HG03378 (cell line): ENCODE results near the gene PRR19.
"Not testable (repeated sequence)": the region's sequence is repeated elsewhere in the genome, so short reads cannot be mapped to it uniquely, and the experiment has no call there.

Experiments
- ATAC-seq: cut with Tn5 transposase; IDR thresholded peaks from one replicate; pipeline ENCODE4 v1.9.1; 2021; ENCODE audit warnings: mild to moderate bottlenecking, moderate library complexity; ENCODE audit not compliant: unreplicated experiment

PRR19 gene, protein sequence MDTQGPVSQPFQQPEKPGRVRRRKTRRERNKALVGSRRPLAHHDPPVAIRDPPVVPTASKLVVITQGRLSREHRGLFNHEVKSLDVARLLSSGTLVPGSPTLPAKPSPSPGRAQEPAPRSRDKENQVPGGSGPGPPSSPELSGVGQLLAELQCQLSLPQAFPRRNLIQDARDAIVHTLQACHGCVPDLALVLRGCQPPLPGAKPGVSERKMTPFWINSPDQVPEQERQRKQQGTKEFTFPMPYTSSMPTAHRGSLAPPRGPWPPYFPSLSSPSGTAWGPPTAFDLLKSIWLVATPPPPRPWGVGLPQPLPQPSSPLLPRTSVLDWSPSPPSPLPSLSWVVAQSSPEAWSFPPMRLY

DNA sequence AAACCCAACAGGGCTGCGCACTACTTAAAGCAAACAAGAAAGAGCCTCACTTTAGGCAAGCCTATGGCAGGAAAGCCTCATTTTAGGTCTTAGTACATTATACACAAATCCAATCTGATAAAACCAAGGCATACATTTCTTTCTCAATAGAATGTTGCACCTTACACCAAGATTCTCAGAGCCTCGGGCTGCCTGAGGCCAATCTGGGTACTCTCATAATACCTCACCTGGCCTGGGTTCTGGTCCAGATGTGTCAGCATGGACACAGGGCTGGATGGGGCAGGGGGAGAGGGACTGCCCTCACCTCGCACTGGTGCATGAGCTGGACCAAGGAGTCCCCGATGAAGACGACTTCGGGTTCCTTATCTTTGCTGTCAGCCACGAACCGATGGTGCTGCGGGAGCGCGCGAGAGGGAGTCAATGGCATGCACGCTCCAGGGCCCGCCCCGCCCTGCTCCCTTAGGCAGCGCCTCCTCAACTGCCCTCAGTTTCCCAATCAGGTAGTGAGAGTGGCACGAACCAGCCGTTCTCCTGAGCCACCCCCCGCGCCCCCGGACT, at the start of gene PRR19:
Gene PRR19 (plus strand): TSS at position 487 of the 558 bp plus-strand sequence. CDS start 7,453 bp downstream, outside the sequence.
- no peak for ATAC-seq

DNA sequence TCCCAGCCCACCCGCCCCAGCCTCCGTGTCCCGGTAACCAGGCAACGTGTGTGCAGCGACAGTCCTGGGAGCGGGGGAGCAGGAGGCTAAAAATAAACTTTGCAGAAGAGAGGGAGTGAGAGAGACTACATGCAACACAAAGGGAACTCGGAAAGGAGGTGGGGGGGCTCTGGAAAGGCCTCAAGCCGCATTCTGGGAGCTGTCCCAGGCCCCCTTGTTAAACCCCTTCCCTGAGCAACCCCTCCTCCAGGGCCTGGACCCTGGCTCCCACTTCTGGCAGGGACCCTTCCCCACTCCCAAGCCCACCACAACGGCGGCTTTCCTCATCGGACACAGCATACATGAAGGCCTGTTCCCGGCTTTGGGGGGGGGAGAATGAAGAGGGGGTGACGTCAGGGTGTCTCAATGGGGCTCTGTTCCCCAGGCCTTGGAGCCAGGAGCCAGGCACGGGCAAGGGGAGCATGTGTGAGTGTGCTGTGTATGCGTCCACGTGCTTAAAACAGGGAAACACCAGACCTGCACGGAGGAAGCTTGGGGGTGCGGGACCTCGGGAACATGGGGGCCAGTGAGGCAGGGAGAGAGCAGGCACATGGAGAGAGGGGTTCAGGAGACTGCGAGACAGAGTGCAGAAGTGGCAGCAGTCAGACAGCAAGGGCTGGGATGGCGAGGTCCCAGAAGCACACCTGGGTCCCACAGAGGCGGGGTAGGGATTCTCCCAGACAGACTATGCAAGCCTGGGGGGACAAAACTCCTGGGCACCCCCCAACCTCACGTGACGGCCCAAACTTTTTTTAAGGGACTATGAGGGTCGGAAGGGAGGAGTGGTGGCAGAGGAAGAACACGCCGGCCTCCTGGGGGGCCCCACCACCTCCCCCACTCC, 49.3 kb upstream of the PRR19 start:
- ATAC-seq: no peak

DNA sequence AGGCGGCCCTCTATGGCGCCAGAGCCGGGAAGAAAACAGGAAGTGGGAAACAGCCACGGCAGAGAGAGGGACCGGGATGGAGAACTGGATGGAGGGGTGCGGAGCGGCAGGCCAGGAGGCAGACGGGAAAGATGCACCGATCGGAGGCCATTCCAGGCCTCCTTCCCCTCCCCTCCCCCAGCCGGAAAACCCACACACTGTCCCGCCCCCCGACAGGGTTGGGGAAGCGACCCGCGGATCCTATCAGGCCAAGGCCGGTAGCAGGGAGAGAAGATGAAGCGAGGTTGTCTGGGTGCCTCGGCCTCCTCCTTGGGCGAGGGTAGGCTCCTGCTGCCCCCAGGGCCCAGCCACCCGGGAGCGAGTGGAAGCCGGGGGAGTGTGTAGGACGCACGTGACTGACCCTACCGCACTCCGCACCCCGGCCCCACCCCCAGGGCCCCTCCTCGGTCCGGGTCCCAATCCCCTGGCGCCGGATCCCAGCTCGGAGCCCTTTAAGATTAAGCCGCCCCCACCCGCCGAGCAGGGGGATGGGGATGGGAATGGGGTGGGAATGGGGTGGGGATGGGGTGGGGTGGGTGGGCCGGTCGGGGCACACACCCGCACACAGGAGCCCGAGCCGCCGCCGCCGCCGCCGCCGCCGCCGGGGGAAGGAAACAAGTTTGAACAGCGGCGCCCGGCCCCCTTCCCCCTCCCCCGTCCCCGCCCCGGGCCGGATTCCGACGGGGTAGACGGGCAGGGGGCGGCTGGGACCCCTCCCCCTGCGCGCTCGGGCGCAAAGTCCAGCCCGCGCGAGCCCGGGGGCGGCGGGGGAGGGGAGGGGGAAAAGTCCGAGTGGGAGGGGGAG, 48.5 kb upstream of the PRR19 start:
- ATAC-seq: no peak

DNA sequence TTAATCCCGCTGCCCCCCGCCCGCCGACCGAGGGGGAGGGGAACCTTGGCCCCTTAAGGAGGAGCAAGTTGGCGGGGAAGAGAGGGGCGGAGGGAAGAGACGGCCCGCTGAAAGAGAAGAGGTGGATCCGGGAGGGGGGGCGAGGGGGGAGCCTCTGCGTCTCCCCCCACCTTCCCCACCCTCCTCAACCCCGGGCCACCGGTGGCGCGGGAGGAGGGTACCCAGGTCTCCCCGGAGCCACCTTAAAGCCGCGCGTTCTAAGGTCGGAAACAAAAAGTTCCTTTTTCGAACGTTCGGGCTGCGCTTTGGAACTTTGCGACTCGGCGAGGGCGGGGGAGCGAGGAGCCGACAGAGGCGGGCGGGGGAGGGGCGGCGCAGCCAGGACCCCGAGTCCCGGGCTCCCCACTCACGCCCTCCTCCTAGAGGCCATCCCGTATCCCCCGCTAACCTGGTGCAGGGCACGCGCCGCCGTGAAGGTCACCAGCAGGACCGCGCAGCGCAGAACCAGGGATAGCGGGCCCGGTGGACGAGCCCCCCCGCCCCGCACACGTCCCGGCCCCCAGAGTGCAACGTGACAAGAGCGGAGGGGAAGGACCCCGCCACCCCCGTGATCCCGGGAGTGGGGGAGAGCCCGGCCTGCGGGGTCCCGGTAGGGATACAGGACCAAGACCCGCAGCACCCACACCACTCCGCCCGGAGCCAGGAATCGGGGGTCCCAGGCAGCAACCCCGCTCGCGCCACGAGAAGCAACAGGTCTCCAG, 47.7 kb upstream of the PRR19 start:
- ATAC-seq: no peak

DNA sequence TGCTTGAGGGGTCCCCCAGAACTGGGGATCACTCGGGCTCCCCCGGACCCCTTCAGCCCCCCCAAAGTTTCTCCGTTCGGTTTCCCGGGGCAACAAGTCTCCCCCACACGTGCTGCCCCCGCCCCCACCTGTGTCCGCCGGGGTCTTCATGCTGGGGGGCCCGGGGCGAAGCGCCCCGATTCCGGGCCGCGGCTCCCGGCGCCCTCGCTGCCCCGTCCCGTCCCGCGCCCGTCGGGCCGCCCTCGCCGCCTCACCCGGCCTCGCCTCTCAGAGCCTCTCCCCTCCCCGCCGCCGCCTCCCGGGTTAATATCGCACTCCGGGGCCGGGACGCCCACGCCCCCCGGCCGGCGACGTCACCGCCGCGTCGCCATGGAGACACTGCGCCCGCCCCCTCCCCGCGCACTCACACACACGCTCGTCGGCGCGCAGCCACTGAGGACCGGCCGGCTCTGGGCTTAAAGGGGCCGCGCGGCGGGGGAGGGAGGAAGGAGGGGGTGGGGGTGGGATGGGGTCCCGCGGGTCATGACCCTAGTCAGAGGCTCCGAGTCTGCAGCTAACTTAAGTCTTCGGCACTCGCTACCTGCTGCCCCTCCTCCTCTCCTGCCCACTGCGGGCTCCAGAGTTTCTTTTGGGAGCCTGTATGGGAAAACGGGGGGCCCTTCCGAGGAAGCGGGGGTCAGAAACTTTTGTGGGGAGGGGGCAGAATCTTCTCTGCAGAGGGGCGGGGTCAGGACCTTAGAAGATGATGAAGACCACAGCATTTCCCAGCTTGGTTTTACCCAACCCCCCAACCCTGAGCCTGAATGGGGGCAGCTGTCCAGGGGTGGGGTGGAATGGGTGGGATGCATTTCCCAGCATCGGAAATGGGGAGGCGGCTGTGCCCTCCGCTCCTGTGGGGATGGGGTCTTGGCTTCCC, 46.8 kb upstream of the PRR19 start, which contains the start of gene ERF:
Gene ERF (minus strand): TSS at position 279 of the 916 bp plus-strand sequence. CDS start 129 bp downstream, at position 150.
- ATAC-seq: no peak

DNA sequence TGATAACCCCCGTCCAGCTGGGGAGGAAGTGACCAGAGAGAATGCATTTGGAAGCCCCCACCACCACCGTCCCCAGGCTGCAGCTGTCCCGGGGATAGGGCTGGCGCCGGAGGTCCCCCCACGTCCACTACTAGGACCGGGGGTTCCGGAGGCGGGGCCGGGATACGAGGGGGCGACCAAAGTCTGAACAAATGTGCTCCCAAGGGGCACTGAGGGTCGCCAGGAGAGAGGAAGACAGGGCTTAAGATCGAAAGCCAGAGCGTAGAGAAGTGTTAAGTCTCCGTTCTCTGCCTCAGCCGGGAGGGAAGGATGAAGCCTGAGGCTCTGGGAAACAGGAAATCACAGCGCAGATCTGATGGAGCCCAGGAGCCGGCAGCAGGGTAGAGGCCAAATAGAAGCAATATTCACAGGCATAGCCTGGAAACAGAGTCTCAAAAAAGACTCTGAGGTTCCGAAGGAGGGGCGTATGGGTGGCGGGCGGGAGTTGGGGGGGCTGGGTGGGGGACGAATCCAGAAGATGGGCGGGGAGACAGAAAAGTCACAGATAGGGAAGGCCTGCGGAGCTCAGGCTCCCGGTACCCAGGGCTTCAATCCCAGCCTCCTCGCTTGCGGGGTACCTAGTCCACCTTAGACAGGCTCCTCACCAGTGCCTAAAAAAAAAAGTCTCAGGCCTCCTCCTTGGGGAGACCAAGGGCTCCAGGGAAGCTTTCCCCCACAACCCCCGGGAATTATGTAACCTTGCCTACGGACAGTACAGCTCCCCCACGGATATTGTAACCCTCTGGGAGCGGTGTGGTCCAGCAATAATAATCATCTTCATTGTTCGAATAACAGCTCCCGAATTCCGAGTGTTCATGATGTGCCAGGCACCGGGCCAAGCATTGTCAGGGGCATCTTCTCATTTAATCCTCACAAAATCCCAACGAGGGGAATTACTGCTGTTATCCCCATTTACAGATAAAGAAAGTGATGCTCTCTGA, 45.9 kb upstream of the PRR19 start:
- ATAC-seq: no peak

DNA sequence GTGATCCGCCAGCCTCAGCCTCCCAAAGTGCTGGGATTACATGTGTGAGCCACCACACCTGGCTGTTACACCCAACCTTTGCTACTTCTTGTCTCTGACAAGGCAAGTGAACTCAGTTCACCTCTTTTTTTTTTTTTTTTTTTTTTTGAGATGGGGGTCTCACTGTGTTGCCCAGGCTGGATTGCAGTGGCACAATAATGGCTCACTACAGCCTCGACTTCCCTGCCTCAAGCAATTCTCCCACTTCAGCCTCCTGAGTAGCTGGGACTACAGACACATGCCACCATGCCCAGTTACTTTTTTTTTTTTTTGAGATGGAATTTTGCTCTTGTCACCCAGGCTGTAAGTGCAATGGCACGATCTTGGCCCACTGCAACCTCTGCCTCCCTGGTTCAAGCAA, 44.1 kb upstream of the PRR19 start:
- ATAC-seq: not testable (repeated sequence)

DNA sequence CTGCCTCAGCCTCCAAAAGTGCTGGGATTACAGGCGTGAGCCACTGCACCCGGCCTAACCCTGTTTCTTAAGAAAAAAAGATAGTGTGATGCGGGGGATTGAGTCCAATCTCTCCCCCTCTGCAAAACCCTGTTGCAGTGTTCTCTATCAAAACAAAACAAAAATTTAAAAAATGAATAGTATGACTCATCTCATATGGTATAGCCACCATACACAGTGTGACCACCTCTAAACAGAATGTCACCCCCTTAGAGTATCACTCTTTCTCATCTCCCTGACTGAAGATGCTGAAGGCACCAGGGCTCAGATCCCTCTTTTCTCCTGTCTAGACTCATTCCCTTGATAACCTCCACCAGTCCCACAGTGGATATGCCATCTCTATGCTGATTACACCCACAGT, 40.2 kb upstream of the PRR19 start:
- no peak for ATAC-seq

DNA sequence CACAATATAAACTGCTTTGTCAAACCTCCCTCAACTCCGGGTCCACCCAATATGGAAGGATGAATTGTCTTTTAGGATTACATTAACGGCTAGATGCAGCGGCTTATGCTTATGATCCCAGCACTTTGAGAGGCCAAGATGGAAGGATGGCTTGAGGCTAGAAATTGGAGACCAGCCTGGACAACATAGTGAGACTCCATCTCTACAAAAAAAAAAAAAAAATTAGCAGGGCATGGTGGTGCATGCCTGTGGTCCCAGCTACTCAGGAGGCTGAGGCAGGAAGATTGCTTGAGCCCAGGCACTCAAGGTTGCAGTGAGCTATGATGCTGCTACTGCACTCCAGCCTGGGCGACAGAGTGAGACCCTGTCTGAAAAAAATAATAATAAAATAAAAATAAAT, 35.8 kb upstream of the PRR19 start:
- not testable (repeated sequence) for ATAC-seq

DNA sequence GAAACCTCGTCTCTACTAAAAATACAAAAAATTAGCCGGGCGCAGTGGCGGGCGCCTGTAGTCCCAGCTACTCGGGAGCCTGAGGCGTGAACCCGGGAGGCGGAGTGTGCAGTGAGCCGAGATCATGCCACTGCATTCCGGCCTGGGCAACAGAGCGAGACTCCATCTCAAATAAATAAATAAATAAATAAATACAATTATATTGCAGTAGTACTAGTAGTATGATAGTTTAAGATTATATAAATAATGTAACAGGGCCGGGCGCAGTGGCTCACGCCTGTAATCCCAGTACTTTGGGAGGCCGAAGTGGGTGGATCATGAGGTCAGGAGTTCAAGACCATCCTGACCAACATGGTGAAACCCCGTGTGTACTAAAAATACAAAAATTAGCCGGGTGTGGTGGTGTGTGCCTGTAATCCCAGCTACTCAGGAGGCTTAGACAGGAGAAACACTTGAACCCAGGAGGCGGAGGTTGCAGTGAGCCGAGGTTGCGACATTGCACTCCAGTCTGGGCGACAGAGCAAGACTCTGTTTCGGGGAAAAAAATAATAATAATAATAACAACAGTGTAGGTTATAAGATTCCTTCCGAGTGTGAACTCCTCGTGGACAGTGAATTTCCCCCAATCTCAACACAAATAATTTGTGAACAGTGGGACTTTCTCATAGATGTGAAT, 34.9 kb upstream of the PRR19 start:
- not testable (repeated sequence) for ATAC-seq

DNA sequence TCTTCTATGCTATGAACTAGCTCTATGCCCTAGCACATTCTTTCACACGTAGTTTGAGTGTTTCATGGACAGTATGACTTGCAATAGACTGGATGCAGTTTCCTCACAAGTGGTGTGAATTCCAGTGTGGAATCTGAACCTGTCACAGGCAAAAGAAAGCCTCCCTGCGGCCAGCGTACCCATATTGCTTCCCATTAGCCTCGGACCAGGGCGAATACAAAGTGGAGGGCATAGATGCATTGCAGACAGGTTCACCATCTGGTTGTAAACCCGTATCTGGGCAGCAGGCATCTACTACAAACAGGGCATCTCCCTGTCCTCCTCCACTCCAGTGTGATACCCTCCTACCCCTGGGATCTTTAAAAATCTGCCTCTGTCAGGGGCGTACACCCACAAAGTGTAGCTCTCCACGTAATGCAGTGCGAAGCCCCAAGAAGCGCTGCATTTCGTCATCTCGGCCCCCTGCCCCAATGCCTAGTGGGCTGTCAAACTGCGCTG, 34.2 kb upstream of the PRR19 start:
- no peak for ATAC-seq

DNA sequence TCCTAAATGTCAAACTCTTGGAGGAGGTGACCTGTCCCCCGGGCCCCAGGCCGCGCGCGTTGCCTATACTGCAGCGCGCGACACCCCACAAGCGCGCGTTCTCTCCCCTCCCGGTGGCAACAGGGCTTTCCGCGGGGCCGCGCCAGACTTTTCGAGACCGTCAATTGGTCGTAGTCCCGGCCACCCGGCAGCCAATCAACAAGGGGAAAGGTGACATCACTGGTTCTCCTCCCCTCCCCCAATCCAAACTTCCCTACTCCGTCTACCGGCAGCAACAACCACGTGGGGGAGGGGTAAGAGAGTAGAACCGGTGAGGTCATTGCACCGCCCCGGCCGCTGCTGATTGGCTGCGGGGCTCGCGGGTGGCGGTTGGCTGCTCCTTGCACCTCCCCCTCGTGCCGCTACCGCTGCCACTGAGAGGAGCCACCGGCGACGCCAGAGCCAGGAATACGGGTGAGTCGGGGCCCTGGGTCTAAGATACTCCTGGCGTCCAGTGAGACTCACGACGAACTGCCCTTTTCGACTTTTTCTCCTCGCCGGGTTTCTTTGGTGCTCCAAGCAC, 33.7 kb upstream of the PRR19 start:
- peak; percentile 44 for ATAC-seq

DNA sequence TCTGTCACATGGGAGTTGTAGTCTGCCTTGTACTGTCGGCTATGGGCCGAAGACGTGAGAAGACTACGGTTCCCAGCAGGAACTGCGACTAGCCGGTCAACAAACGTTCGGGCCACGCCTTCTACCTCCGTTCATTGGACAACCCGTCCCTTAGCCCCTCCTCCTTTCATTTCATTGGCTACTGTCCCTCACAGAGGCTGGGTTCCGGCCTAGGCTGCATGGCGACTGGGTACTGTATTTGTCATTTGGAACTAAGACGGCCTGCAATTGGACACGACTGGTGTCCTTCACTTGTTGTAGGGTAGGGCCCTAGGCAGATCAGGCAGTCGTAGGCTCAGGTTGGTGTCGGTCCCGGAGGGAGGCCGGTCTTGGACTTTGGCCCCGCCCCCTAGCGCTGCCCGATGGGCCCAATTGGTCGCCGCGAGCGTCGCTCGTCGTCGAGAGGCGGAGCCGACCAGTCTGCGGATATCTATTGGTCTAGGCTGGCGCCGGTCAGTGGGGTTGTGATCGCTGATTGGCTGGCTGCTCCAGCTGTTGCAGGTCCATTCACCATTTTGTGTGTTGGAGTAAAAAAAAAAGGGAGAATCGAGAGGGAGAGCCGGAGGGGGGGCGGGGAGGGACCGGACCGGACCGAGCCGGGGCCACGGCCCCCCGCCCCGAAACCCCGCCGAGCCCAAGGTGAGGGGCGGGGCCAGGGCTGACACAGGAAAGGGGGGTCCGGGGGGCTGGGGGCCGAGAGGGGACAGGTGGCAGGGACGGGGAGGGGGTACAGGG, 33.0 kb upstream of the PRR19 start, which contains the start of gene CIC:
Gene CIC (plus strand): TSS at position 549 of the 774 bp plus-strand sequence. CDS start 2,532 bp downstream, outside the sequence.
- ATAC-seq: peak; percentile 66

DNA sequence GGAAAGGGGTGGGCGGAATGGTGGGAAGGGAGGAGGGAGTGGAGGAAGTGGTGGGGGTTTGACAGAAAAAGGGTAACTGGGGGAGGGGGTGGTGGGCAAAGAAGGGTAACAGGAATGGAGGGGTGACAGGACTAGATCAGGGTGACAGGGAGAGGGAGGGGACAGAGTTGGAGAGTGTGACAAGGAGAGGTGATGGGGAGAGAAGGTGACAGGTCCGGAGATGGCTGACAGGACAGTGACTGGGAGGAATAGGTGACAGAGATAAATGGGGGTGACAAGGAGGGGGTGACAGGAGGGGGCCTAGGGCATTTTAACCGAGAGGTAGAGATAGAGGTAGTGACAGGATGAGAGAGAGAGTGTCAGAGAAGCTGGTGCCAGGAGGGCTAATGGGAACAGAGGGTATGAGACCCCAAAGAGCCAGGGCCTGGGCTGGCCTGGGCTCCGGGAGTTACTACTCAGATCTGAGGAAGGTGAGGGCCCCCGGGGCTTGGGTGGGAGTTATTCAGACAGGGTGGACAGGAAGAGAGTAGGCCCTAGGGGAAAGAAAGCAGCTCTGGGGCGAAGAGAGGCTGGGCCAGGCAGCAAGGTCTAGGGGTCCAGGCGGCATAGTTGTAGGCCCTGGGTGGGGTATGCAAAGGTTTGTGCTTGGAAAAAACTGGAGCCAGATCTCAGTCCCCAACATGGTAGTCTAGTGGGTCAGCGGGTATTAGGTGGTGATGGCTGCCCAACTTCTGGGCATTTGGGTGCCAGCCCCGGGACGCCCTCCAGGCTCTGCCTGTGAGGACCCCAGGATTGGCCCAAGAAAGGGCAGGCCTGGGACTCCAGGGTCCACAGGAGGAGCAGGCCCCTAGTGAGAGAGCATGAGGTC, 32.2 kb upstream of the PRR19 start:
- ATAC-seq: no peak
